Endometrial microvascular endothelial cells (primary cell): ENCODE measurements around the gene HTR1B. TPM values are rescaled to one million over a fixed set of nuclear protein-coding genes. Genes with fewer than 3 reads are reported as not detected.

Source experiments
- in situ Hi-C: cut with HindIII; loops from 2 replicates; pipeline ENCODE4 v1.10.0; 2017; ENCODE audit warnings: low sequenced_read_pairs, low pct_unique_long_range_greater_than_20kb; ENCODE audit errors: inconsistent ontology term
- total RNA-seq: library from RNA; depleted of rRNA; stranded (reverse); fragments of >200 nt; gene quantifications from one replicate; pipeline ENCODE4 v1.2.3, GENCODE V29; 2015; ENCODE audit errors: inconsistent ontology term

HTR1B gene
- total RNA-seq, 1 donor from 2014 or later = 41.7 TPM

DNA sequence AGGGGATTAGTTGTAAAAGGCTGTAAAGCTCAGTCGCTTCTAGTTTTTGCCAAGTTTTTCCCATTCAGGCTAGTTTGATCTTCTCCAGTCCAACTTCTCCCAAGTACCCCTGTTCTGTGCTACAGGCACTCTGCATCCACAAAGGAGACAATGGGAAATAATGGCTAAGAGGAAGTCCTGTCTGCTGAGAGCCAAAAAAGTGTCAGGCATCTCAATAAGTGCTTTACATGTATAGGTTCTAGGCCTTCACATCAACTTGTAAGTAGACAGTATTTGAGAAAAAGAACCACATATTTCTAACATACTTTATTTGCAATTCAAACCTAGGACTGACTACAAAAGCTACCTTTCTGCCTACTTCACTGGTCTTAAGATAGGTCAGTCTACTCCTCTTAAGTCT lies 4.9 kb downstream of the HTR1B start:
- in situ Hi-C loops = no loop called here

DNA sequence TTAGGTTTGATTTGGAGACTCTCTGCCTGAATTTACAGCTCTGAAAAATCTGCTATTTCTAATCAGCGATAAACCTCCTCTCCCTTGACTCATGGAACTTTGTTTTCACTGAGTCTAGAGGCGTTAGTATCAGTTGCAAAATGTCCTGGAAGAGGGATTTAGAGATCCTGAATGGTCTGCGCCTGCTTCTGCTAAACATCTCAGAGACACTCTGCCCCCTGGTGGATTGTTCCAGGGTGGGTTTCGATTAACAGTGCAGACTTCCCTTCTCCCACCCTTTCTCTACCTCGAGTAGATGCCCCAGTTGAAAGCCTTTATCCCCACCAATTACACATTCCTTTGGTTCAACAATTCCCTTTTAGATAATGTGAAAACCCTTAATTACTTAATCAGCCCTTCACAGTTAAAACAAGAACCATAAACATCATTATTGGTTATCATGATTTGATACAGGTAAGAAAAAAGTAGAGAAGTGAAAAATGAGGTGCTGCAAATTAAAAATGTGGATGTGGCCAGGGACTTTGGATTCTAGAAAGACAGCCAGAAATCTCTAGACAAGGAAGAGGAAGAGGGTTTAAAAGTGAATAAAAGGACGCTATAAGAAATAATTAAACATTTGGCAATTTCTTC lies 5.5 kb downstream of the HTR1B start:
- in situ Hi-C loops = no loop called here

DNA sequence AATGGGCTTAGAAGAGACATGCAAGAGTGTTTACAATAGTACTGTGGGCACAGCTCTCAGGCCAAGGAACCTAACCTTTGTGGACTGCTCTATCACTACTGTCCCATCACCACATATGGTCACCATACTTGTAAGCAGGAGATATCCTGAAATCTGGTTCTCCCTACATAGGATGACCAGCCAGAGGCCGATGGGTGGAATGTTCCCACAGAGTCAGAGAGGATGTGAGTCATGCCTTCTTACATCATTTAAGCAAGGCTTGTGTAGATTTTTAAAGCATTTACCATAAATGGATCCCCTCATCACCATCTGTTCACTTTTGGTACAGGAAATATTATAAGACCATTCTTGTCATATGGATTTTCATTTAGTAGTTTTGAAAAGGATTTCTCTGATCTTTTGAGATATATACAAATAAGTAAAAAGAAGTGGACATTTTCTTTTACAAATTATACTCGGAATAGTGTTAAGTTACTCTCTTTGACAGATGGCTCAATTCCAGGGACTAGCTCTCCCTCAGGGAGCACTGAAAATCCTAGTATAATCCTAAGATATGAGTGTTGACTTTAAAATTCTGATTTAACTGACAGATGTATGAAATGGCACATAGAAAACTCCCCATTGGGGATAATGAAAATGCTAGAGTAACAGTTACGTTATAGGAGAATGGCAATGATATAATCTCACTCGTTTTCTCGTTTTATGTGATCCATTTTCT lies 6.6 kb downstream of the HTR1B start:
- in situ Hi-C loops = no loop called here

DNA sequence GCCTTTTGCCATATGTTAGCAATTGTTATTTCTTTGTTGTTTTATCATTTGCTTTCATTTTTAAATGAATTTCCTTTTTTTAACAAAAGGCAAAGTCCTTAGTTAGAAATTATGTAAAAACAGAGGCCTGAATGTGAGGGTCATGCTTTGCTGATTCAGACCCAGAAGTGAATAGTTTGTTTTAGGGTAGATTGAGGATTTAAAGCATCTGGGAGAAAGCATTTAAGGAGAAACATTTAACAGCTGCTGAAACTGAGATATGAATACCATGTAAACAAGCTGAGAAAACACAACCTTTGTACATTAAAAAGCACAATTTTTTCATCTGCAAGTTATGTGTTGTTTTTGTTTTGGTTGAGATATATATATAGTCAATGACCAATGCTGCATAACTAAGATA lies 8.0 kb downstream of the HTR1B start:
- in situ Hi-C loops = no loop called here

DNA sequence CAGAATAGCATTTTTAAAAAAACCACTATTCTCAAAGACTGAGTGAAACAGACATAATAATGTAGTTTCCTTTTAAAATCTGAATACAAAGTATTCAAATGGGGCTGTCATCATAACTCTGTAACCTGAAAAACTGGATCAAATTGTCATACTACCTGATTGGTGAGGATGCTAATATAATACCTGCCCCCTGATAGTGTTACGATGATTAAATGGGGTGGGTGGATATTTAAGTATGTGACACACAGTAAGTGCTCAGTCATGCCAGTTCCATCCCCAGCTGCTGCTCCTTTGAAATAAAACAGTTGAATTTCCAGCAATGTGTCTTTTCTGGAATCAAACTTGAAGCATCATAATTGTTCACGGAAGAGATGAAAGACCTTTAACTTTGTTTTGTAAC lies 8.9 kb downstream of the HTR1B start:
- in situ Hi-C loops = no loop called here

DNA sequence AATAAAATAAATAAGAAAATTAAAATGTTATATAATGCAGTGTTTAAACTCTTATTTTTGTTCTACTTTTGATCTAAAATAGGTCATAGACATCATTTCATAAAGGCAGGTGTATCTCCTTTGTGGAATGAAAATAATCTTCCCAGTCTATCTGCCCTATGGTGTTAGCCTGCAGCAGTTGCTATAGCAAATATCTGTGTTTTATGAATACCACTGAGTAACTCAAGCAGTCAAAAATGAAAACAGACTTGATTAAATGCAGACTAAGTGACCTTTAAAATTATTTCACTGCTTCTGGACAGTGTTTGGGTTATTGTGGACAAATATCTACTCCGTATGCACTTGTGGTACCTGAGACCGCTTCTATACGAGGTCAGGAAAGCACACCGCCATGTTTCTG lies 11.8 kb downstream of the HTR1B start:
- in situ Hi-C loops = no loop called here

DNA sequence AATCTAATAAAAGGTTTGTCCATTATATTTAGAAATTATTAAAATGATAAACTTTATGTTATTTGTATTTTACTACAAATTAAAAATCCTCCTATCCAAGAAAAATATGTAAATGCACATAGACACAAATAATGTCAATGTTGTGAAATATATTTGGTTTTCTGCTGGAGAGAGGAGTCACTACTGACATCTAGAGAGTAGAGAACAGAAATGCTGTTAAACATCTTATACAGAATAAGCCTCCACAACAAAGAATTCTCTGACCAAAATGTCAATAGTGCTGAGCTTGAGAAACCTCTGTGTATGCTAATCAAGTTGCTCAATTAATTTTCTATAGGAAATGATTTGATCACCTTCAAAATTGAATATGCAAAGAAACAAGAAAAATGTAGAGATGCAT lies 12.4 kb downstream of the HTR1B start:
- in situ Hi-C loops = no loop called here

DNA sequence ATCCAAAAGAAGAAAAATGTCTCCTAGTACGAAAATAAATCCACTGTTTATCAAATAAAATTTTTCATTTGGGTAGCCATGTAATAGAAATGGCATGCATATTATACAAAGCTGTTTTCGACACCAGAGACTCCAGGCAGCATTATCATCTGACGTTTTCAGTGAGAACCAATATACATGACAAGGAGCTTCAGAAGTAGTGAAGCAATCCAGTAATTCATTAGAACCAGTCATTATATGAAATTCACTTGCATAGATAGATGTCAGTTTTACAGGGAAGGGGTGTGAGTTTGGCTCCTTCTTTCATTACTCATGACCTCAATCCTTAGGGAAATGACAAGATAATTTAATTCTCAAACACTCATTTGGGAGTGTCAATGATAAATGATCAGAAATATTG lies 14.7 kb downstream of the HTR1B start:
- in situ Hi-C loops = no loop called here

DNA sequence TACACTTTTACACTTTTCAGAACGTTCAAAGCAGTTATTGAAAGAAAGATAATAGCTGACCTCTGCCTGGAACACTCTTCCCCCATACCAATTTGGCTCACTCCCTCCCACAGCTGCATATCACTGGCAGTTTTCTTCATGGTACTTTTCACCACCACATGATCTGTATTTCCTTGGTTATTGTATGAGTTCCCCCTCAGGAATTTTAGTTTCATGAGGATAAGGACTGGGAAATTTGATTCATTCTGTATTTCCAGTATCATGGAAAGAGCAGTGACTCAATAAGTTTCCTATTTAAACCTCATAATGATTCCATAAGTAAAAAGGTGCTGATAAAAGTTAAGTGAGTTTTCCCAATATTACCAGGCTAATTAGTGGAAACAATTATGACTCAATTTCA lies 16.0 kb downstream of the HTR1B start:
- in situ Hi-C loops = no loop called here

DNA sequence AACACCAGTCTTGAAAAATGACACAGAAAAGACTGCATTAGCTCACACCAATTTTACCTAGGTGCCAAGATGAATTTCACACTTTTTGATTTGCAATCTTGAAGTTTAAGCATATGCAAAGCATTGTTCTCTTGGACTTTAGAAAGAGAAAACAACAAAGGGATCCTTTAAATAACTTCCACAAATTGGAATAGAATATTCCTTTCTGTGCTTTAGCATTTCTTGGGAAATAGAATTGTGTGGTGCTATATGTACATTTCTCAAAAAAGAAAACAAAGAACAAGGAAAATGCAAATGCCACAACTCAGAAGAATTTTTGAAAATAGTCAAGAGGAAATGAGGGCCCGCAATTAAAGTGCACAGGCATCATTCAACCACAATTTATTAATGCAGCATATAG lies 17.0 kb downstream of the HTR1B start:
- in situ Hi-C loops = no loop called here

DNA sequence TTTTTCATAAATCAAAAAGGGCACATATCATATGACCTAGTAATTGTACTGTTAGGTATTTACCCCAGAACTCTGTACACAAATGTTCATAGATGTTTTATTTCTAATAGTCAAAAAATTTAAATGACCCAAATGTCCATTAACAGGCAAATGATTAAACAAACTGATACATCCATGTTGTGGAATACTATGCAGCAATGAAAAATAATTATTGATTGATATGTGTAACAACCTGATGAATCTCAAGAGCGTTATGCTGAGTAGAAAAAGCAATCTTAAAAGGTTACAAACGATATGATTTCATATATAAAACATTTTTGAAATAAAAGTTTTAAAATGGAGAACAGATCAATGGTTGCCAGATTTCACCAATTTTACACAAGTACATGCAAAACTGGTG lies 18.1 kb downstream of the HTR1B start:
- in situ Hi-C loops = no loop called here

DNA sequence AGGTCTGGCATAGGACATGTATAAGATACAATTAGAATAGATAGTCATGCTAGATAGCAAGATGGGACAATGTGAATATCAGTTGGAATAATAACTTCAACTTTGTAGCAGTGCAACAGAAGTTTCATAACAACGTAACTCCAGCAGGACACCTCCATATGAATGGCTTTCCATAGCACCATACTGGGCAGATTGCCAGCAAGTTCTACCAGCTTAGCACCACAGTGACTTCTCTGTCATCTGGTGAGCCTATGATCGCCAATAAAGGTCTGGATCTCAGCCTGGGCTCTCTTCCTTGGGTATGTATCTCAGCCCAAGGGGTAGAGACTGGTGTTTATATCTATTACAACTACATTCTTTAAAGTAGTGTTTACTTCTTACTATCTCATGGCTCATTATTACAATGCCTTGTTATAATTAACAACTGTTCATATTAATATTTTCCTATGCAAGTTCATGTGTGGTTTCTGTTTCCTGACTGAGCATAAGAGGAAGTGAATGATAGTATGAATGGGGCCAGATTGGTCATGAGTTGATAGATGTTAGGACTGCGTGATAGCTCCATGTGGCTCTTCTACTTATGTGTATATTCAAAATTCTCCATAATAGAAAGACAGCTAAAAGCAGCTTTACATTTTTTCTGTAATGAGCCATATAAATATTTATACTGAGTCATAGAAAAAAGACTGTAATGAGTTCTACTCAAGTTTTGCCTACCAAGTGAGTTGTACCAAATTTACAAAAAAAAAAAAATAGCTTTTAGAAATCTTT lies 22.9 kb downstream of the HTR1B start:
- in situ Hi-C loops = no loop called here

DNA sequence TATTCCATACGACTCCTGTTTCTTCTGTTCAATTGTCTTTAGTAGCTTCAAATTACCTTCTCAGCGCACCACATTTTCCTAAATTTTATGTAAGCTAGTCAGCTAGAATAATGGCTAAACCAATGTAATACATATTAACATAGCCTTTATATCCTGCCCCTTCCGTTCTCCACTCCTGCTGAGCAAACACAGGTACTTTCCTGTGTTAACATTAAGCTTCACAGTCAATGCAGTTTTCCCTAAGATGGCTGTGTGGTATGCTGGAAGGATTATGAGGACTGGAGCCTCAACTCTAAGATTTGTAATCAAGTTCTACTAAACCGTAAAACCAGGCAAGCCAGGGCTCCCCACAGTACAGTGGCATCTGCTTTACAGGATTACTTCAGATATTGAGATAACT lies 29.4 kb downstream of the HTR1B start:
- in situ Hi-C loops = no loop called here

DNA sequence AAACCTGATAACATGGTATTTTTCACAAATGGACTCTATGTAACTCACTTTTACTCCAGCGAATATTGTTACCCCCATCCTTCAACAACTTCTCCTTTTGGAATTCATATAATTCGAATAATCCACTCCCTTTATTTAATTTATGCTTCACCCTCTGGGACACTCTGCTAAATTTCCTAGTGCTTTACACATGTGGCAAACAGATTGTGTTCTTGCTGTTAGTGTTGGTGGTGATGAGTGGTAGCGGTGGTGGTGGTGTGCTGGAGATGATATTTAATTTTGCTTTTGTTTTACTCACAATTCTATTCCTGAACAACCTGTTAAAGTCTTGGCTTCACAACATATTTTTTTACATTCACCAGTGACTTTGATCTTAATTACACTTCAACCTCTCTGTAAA lies 32.8 kb downstream of the HTR1B start:
- in situ Hi-C loops = no loop called here

DNA sequence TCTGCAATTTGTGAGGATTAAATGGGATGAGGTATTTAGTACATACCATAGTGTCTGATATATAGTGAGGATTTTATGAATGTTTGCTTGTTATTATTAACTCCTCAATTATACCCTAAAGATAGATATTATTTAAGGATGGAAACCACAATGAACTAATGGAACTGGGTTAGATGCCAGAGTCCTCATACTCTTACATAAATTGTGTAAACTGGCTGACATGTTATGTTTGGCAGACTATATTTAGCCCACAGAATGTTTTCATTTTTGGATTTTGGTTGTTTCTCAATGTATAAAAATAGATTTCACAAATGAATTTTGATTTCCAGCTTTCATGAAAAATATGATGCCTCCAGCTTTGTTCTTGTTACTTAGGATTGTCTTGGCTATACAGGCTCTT lies 37.6 kb downstream of the HTR1B start:
- in situ Hi-C loops = no loop called here

DNA sequence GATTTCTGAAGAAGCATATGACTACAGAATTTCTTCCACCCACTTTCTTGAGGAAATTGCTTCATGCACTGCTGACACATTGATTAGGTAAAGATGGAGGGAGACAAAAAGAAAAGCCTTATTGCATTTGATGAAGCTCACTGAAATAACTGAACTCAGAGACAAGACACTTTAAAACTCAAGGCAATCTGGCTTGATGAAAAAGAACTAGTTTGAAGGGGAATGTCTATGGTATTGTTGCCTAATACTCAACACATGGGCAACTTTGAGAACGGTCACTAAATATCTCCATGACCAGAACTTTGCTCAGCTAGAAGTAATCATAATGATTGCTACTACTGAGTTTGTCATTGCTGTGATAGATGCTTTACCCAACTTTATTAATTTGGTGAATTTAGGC lies 38.1 kb downstream of the HTR1B start:
- in situ Hi-C loops = no loop called here

DNA sequence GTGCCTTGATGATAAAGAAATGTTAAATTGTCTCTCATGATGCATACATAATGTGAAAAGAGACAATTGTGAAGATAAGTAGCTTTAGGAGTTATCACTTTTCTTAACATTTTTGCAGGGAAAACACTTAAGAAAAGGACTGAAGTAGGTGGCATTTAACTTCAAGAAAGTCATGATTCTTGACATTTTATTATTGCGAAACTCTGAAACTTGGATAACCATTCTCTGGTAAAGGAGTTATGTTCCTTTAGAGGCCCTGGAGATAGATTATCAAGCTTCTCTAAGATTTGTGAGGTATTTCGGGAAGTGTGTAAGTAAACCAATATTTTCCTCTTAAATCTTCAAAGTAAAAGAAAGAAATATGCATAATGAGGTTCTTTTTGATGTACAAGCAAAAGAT lies 38.5 kb downstream of the HTR1B start:
- in situ Hi-C loops = no loop called here

DNA sequence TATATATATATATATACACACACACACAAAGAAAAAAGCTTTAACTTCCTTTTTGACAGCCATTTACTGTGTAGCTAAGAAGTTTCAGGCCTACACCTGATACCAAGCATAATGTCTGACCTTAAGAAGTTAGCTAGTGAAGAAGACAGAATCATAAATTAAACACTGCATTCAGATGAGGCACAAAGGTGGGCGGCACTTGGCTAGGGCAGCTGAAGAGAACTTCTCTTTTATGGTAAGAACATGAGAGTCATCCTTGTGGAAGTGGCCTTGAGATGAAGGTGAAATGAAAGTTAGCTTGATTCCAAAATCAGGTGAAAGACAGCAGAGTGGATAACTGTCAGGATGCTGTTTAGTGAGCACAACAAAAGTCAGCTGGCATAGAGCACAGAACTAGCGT lies 46.5 kb downstream of the HTR1B start:
- in situ Hi-C loops = no loop called here

DNA sequence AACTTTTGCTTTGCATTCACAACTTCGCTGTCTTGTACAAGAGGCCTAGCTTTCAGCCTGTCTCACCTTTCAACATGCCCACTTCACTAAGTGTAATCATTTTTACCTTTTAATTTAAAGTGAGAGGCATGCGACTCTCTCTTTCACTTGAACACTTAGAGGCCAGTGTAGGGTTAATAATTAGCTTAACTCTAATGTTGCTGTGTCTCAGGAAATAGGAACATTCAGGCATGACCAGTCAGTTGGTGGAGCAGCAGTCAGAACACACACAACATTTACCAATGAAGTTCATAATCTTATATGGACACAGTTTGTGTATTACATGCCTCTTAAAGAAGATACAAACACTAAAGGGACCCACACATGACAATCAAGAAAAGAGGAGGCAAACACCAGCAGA lies 47.6 kb downstream of the HTR1B start:
- in situ Hi-C loops = no loop called here
